NCI-H526 (cell line): ENCODE results near the gene CDKN2D.
"Not testable (repeated sequence)": the region's sequence is repeated elsewhere in the genome, so short reads cannot be mapped to it uniquely, and the experiment has no call there.

Experiments used
- DNase-seq, 2 experiments: peaks; one replicate each; lab custom pipeline; 2025; lab: John Stamatoyannopoulos, UW

CDKN2D gene

GRCh38 chr19:10580979-10581631 is 12.3 kb upstream of the CDKN2D start:
- DNase-seq, result peak; percentile 63 to 90

GRCh38 chr19:10577951-10578350 is 9.2 kb upstream of the CDKN2D start:
- no peak for DNase-seq

- no peak for DNase-seq
Observed at GRCh38 chr19:10575011-10575716, 6.4 kb upstream of the CDKN2D start.

- no peak for DNase-seq
Observed at GRCh38 chr19:10574462-10574861, 5.7 kb upstream of the CDKN2D start.

- not testable (repeated sequence) for DNase-seq
Observed at GRCh38 chr19:10573793-10574192, 5.0 kb upstream of the CDKN2D start.

GRCh38 chr19:10568062-10568825 is 535 bp downstream of the CDKN2D start:
- peak in 1 of 2 experiments; percentile 81 for DNase-seq

GRCh38 chr19:10567656-10568055 is 1.1 kb downstream of the CDKN2D start:
- no peak for DNase-seq

- DNase-seq, result no peak
Observed at GRCh38 chr19:10566658-10567410, 1.9 kb downstream of the CDKN2D start.

GRCh38 chr19:10566408-10566657 is 2.4 kb downstream of the CDKN2D start:
- DNase-seq, result no peak

GRCh38 chr19:10565567-10566407 is 3.0 kb downstream of the CDKN2D start, which contains the start of gene KRI1:
Gene KRI1, minus strand, starts transcription at chr19:10566010. Its CDS starts 11 bp downstream, at chr19:10565999.
- peak; percentile 75 to 95 for DNase-seq

- peak in 1 of 2 experiments; percentile 53 for DNase-seq
Observed at GRCh38 chr19:10565028-10565566, 3.7 kb downstream of the CDKN2D start.

GRCh38 chr19:10562609-10563008 is 6.2 kb downstream of the CDKN2D start:
- DNase-seq, result no peak

- no peak for DNase-seq
Observed at GRCh38 chr19:10560154-10560553, 8.6 kb downstream of the CDKN2D start.

GRCh38 chr19:10557603-10558197 is 11.1 kb downstream of the CDKN2D start:
- no peak for DNase-seq

GRCh38 chr19:10555610-10555973 is 13.2 kb downstream of the CDKN2D start:
- no peak for DNase-seq

- no peak for DNase-seq
Observed at GRCh38 chr19:10554760-10555609, 13.8 kb downstream of the CDKN2D start.

GRCh38 chr19:10553943-10554381 is 14.8 kb downstream of the CDKN2D start:
- DNase-seq, result no peak

GRCh38 chr19:10553087-10553667 is 15.6 kb downstream of the CDKN2D start:
- DNase-seq, result no peak

- peak in 1 of 2 experiments; percentile 17 for DNase-seq
Observed at GRCh38 chr19:10552510-10553053, 16.2 kb downstream of the CDKN2D start.
